ENCODE data around the gene SIRT4.
A peak's percentile ranks its signal among the peaks of the same experiment; 100 is the strongest.
"Not testable (repeated sequence)": the region's sequence is repeated elsewhere in the genome, so short reads cannot be mapped to it uniquely, and the experiment has no call there.

The SIRT4 gene

GRCh38 chr12:120301962-120302815 lies at the start of gene SIRT4:
SIRT4 (plus strand) TSS chr12:120302321; CDS start chr12:120303562, 1,241 bp downstream.
- peak; percentile 97 for DNase-seq (ENCODE audit: low spot score)

- DNase-seq (ENCODE audit: low spot score) = not testable (repeated sequence)
Measured at GRCh38 chr12:120253313-120253712, 48.8 kb upstream of the SIRT4 start.

- no peak for DNase-seq (ENCODE audit: low spot score)
Measured at GRCh38 chr12:120254809-120255208, 47.3 kb upstream of the SIRT4 start.

- peak; percentile 66 for DNase-seq (ENCODE audit: low spot score)
Measured at GRCh38 chr12:120257041-120257821, 44.9 kb upstream of the SIRT4 start.

GRCh38 chr12:120258323-120258896 lies 43.7 kb upstream of the SIRT4 start:
- DNase-seq (ENCODE audit: low spot score) = no peak

- DNase-seq (ENCODE audit: low spot score) = no peak
Measured at GRCh38 chr12:120259418-120260202, 42.5 kb upstream of the SIRT4 start.

- no peak for DNase-seq (ENCODE audit: low spot score)
Measured at GRCh38 chr12:120260607-120261006, 41.5 kb upstream of the SIRT4 start.

- no peak for DNase-seq (ENCODE audit: low spot score)
Measured at GRCh38 chr12:120261951-120262851, 39.9 kb upstream of the SIRT4 start.

- DNase-seq (ENCODE audit: low spot score) = no peak
Measured at GRCh38 chr12:120262852-120263747, 39.0 kb upstream of the SIRT4 start.

GRCh38 chr12:120263748-120264085 lies 38.4 kb upstream of the SIRT4 start:
- no peak for DNase-seq (ENCODE audit: low spot score)

- peak; percentile 14 for DNase-seq (ENCODE audit: low spot score)
Measured at GRCh38 chr12:120264086-120264903, 37.8 kb upstream of the SIRT4 start.

- DNase-seq (ENCODE audit: low spot score) = no peak
Measured at GRCh38 chr12:120264904-120265472, 37.1 kb upstream of the SIRT4 start.

- DNase-seq (ENCODE audit: low spot score) = peak; percentile 82
Measured at GRCh38 chr12:120265473-120266179, 36.5 kb upstream of the SIRT4 start, which contains the start of gene PXN. PXN (minus strand) TSS chr12:120265730; CDS start chr12:120265629, 101 bp downstream.

GRCh38 chr12:120266180-120266870 lies 35.8 kb upstream of the SIRT4 start:
- no peak for DNase-seq (ENCODE audit: low spot score)

GRCh38 chr12:120267736-120268135 lies 34.4 kb upstream of the SIRT4 start:
- no peak for DNase-seq (ENCODE audit: low spot score)

- DNase-seq (ENCODE audit: low spot score) = no peak
Measured at GRCh38 chr12:120276734-120277133, 25.4 kb upstream of the SIRT4 start.
